ENCODE results near the gene CLEC4E. TPM values are rescaled to one million over a fixed set of nuclear protein-coding genes. Genes with fewer than 3 reads are reported as not detected.

Gene CLEC4E
- total RNA-seq, 6 experiments from 2014 or later: 0.42 to 3.1 (median 0.99) TPM

- ATAC-seq (peak in 2 of 4 donors; percentile 22 to 23), DNase-seq (no peak)
- Histone ChIP-seq H3K27ac (no peak overlapping the region), H3K9me3 (no peaks in the 10 kb centered on the region), H3K4me1 (no peaks in the 10 kb centered on the region), H3K36me3 (no peaks in the 10 kb centered on the region), H3K27me3 (no peaks in the 10 kb centered on the region), H3K4me3 (no peak overlapping the region)
- no peak for TF ChIP-seq POLR2A (IDR thresholded peaks at IDR 0.05)
- TF ChIP-seq, protein P1, sequence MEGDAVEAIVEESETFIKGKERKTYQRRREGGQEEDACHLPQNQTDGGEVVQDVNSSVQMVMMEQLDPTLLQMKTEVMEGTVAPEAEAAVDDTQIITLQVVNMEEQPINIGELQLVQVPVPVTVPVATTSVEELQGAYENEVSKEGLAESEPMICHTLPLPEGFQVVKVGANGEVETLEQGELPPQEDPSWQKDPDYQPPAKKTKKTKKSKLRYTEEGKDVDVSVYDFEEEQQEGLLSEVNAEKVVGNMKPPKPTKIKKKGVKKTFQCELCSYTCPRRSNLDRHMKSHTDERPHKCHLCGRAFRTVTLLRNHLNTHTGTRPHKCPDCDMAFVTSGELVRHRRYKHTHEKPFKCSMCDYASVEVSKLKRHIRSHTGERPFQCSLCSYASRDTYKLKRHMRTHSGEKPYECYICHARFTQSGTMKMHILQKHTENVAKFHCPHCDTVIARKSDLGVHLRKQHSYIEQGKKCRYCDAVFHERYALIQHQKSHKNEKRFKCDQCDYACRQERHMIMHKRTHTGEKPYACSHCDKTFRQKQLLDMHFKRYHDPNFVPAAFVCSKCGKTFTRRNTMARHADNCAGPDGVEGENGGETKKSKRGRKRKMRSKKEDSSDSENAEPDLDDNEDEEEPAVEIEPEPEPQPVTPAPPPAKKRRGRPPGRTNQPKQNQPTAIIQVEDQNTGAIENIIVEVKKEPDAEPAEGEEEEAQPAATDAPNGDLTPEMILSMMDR (IDR thresholded peaks at IDR 0.05): no peak
- intact Hi-C loops (cut with DNase I): no loop called here
- WGBS (ENCODE audit: insufficient coverage, low coverage, low lambda C conversion rate, missing lambda C conversion rate): 53% methylated on average over 5 of the region's 5 CpGs
Measured at GRCh38 chr12:8491646-8492530, 48.8 kb downstream of the CLEC4E start.

Small RNA genes lying within 50 kb of the gene (small RNA-seq; reads per million reads assigned to genes)
- 0 reads per million in 2 experiments for gene RNU6-275P

Other genes starting within 250 kb of the CLEC4E start
- gene CLEC6A, start 84.9 kb downstream of the CLEC4E start, total RNA-seq: not detected
- gene CLEC4D, start 27.4 kb downstream of the CLEC4E start, total RNA-seq: under 1 TPM in 3 of 6 experiments, not detected in 3; 0.09 to 0.43 (median 0.16) TPM
- not detected for gene AICDA, start 72.0 kb upstream of the CLEC4E start, total RNA-seq
- gene MFAP5, start 121.9 kb upstream of the CLEC4E start, total RNA-seq: under 1 TPM in 2 of 6 experiments, not detected in 4; 0.12 to 0.39 TPM
- 1 to 10 TPM; 1.3 to 4.7 (median 2.6) TPM for gene RIMKLB, start 157.1 kb upstream of the CLEC4E start, total RNA-seq